CD4-positive, alpha-beta memory T cell (primary cell): ENCODE measurements around the gene KRT80. TPM values are rescaled to one million over a fixed set of nuclear protein-coding genes. Genes with fewer than 3 reads are reported as not detected.

Source experiments
- CTCF ChIA-PET: fragments of 350-600 bp; sonication (Branson Sonifier 250); formaldehyde crosslinking; loops from one replicate; lab custom pipeline; 2021; ENCODE audit warnings: inconsistent platforms; ENCODE audit not compliant: partially characterized antibody; lab: Charles Lee
- POLR2A ChIA-PET: fragments of 350-600 bp; sonication (Branson Sonifier 250); formaldehyde crosslinking; loops from one replicate; lab custom pipeline; 2021; ENCODE audit not compliant: partially characterized antibody; lab: Charles Lee
- DNase-seq, 5 donors: peaks; one replicate each; pipeline versions ENCODE4 v3.0.0 to v3.0.0-alpha.2; 2020 to 2022; ENCODE audit warnings: mixed read lengths in 1 of 5
- H3K27ac ChIP-seq: one replicate; pipeline ENCODE4 v1.7.0; 2013; ENCODE audit warnings: low read depth, low read length
- H3K27me3 ChIP-seq: 2 replicates; pipeline ENCODE4 v1.7.0; 2013; ENCODE audit warnings: mild to moderate bottlenecking, low read length, moderate library complexity; ENCODE audit not compliant: insufficient read depth
- H3K36me3 ChIP-seq: 2 replicates; pipeline ENCODE4 v1.7.0; 2013; ENCODE audit warnings: mild to moderate bottlenecking, low read length, moderate library complexity; ENCODE audit not compliant: insufficient read depth
- H3K4me1 ChIP-seq: 2 replicates; pipeline ENCODE4 v1.7.0; 2013; ENCODE audit warnings: mild to moderate bottlenecking, low read length, moderate library complexity; ENCODE audit not compliant: insufficient read depth
- H3K4me3 ChIP-seq, 2 donors: one replicate each; pipeline ENCODE4 v1.7.0; 2013; ENCODE audit warnings: low read length in 2 of 2, mild to moderate bottlenecking in 1 of 2
- H3K9me3 ChIP-seq, 2 donors: one replicate each; pipeline ENCODE4 v1.7.0; 2013; ENCODE audit warnings: low read length in 2 of 2, control low read depth in 1 of 2; ENCODE audit not compliant: control insufficient read depth in 1 of 2
- H3K27ac Mint-ChIP-seq, 7 donors: one replicate each; pipeline ENCODE4 v1.8.0; 2020 to 2021; ENCODE audit warnings: mixed read lengths in 7 of 7, mild to moderate bottlenecking in 6 of 7, inconsistent platforms in 3 of 7, moderate library complexity in 3 of 7
- H3K27me3 Mint-ChIP-seq, 2 donors: one replicate each; pipeline ENCODE4 v1.8.0; 2020 to 2021; ENCODE audit warnings: mixed read lengths in 2 of 2
- H3K36me3 Mint-ChIP-seq, 2 donors: one replicate each; pipeline ENCODE4 v1.8.0; 2020 to 2021; ENCODE audit warnings: mixed read lengths in 2 of 2, inconsistent platforms in 1 of 2, mild to moderate bottlenecking in 1 of 2
- H3K4me1 Mint-ChIP-seq, 4 donors: one replicate each; pipeline ENCODE4 v1.8.0; 2020 to 2021; ENCODE audit warnings: mixed read lengths in 4 of 4, mild to moderate bottlenecking in 1 of 4
- H3K4me3 Mint-ChIP-seq, 8 donors: one replicate each; pipeline ENCODE4 v1.8.0; 2020 to 2021; ENCODE audit warnings: mixed read lengths in 8 of 8, mild to moderate bottlenecking in 7 of 8, moderate library complexity in 6 of 8, inconsistent platforms in 3 of 8
- H3K9me3 Mint-ChIP-seq, 8 donors: one replicate each; pipeline ENCODE4 v1.8.0; 2020 to 2021; ENCODE audit warnings: mixed read lengths in 8 of 8, mild to moderate bottlenecking in 5 of 8, inconsistent platforms in 3 of 8, moderate library complexity in 1 of 8
- intact Hi-C: fragments of 100-400 bp; cut with micrococcal nuclease; formaldehyde crosslinking; loops from one replicate; pipeline ENCODE4 v1.15.1; 2023
- polyA plus RNA-seq, 2 donors: library from polyadenylated mRNA; unstranded; fragments of 300-500 nt; fragmentation: Illumina TruSeq; gene quantifications; one replicate each; pipeline ENCODE4 v1.2.3, GENCODE V29; 2021
- total RNA-seq, 2 experiments: library from RNA; stranded (reverse); gene quantifications; one replicate each; pipeline ENCODE4 v1.2.3, GENCODE V29; 2021

The KRT80 gene
- total and polyA plus RNA-seq, 4 experiments from 2014 or later, result not detected

DNA sequence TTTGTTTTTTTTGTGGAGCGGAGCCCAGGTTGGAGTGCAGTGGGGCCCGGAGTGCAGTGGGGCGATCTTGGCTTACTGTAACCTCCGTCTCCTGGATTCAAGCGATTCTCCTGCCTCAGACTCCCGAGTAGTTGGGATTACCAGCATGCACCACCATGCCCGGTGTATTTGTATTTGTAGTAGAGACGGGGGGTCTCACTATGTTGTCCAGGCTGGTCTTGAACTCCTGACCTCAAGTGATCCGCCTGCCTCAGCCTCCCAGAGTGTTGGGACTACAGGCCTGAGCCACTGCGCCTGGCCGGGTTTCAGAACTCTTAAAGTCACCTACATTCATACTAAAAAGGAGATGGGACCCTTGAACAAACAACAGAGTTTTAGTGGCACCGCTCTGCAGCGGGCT is 52.7 kb downstream of the KRT80 start:
- H3K4me3 ChIP-seq, result no peak overlapping the region
- Mint-ChIP-seq H3K9me3 (peaks cover 0 to 1% (median 0%) of the 10 kb centered on the region in 8 donors), H3K4me3 (no peak overlapping the region), H3K4me1 (peaks cover 0 to 3% (median 0%) of the 10 kb centered on the region in 4 donors), H3K27me3 (peaks cover 4 to 6% of the 10 kb centered on the region in 2 donors), H3K36me3 (no peaks in the 10 kb centered on the region), H3K27ac (no peak overlapping the region)
- H3K36me3 ChIP-seq, result no peaks in the 10 kb centered on the region
- no peak overlapping the region for H3K27ac ChIP-seq
- H3K27me3 ChIP-seq, result no peaks in the 10 kb centered on the region
- H3K9me3 ChIP-seq, result no peaks in the 10 kb centered on the region
- ChIA-PET POLR2A (no interaction called here), CTCF (interaction anchor here (1.0 to 3.8 kb wide), 2 partner anchors 16 to 188 kb away, joined by 3 to 17 read pairs; no protein-coding TSS in a partner anchor)
- DNase-seq, result no peak
- intact Hi-C loops, result loop anchor here (5.0 kb wide), 1 partner anchor 188 kb away; no protein-coding TSS in a partner anchor
- H3K4me1 ChIP-seq, result no peaks in the 10 kb centered on the region

DNA sequence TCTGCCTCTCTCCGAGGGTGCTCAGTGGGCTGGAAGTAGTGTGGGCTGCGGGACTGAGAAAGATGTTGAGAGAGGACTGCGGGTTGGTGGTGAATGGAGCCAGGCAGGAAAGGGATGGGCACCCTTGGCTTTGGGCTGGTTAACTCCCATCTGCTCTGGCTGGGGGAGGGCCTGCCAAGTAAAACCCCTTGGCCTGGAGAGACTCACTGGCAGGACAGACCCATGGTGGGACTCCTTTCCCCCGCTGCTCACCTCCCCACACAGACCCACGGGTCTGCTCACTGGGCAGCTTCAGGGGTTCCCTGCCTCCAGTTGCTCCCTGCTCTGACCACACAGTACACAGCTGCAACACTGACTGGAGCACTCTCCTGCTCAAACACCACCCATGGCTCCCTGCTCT is 54.1 kb downstream of the KRT80 start:
- CTCF ChIA-PET, result interaction anchor here (1.9 to 3.8 kb wide), 2 partner anchors 16 to 190 kb away, joined by 7 to 17 read pairs; no protein-coding TSS in a partner anchor

DNA sequence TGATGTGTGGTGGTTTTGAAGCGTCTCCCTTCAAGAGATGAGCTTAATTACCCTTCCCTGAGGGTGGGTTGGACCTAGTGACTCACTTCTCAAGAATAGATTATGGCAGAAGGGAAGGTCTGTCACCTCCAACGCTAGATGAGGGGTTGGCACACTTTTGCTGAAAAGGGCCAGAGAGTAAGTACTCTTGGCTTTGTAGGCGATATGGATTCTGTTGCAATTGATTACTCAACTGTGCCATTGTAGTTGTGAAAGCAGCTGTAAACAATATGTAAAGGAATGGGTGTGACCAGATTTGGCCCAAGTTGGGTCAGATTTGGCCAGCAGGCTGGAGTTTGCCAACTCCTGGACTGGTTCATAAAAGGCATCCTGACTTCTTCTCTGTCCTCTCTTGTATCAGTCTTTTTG is 59.1 kb downstream of the KRT80 start:
- no peak for DNase-seq
- intact Hi-C loops, result no loop called here
- ChIA-PET POLR2A (no interaction called here), CTCF (interaction anchor here (1.7 kb wide), 1 partner anchor 13 kb away, joined by 5 read pairs; no protein-coding TSS in a partner anchor)
- H3K9me3 Mint-ChIP-seq, result no peaks in the 10 kb centered on the region
- Histone ChIP-seq H3K36me3 (no peaks in the 10 kb centered on the region), H3K27me3 (no peaks in the 10 kb centered on the region), H3K9me3 (no peaks in the 10 kb centered on the region), H3K4me1 (no peaks in the 10 kb centered on the region), H3K4me3 (no peak overlapping the region), H3K27ac (no peak overlapping the region)
- no peak overlapping the region for H3K27ac Mint-ChIP-seq
- H3K36me3 Mint-ChIP-seq, result no peaks in the 10 kb centered on the region
- no peaks in the 10 kb centered on the region for H3K4me1 Mint-ChIP-seq
- H3K27me3 Mint-ChIP-seq, result peaks cover 5 to 6% of the 10 kb centered on the region in 2 donors
- H3K4me3 Mint-ChIP-seq, result no peak overlapping the region

More for the DNA sequence above, 54.1 kb downstream of the KRT80 start:
- H3K4me3 Mint-ChIP-seq, result no peak overlapping the region
- Histone ChIP-seq H3K27ac (no peak overlapping the region), H3K36me3 (no peaks in the 10 kb centered on the region), H3K27me3 (no peaks in the 10 kb centered on the region), H3K4me3 (no peak overlapping the region), H3K9me3 (no peaks in the 10 kb centered on the region), H3K4me1 (no peaks in the 10 kb centered on the region)
- H3K4me1 Mint-ChIP-seq, result peaks cover 0 to 3% (median 0%) of the 10 kb centered on the region in 4 donors
- H3K9me3 Mint-ChIP-seq, result peaks cover 0 to 1% (median 0%) of the 10 kb centered on the region in 8 donors
- peaks cover 4 to 6% of the 10 kb centered on the region in 2 donors for H3K27me3 Mint-ChIP-seq
- intact Hi-C loops, result loop anchor here (5.0 kb wide), 1 partner anchor 190 kb away; no protein-coding TSS in a partner anchor
- DNase-seq, result no peak
- POLR2A ChIA-PET, result no interaction called here
- no peak overlapping the region for H3K27ac Mint-ChIP-seq
- no peaks in the 10 kb centered on the region for H3K36me3 Mint-ChIP-seq

DNA sequence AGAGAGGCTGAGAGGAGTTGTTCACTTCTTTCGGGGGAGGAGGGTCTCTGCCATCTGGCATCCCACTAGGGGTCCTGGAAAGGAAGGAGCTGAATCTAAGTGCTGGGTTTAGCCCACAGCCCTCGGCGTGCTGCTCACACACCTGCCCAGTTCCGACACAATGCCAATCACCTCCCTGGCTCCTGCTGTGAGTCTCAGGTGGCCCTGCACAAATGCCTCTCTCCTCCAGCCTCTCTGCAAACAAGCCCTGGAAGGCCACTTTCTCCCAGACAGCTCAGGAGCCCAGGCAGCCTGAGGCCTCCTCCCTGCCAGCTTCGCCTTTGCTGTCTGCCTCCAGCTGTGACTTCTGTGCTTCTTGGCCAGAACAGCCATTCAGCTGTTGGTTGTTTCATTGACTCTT is 61.1 kb downstream of the KRT80 start:
- H3K36me3 Mint-ChIP-seq, result no peaks in the 10 kb centered on the region
- no peak overlapping the region for H3K4me3 ChIP-seq
- H3K27me3 Mint-ChIP-seq, result peaks cover 6 to 13% of the 10 kb centered on the region in 2 donors
- H3K27me3 ChIP-seq, result no peaks in the 10 kb centered on the region
- H3K9me3 ChIP-seq, result no peaks in the 10 kb centered on the region
- no peaks in the 10 kb centered on the region for H3K4me1 Mint-ChIP-seq
- H3K4me1 ChIP-seq, result no peaks in the 10 kb centered on the region
- no peak for DNase-seq
- ChIA-PET CTCF (no interaction called here), POLR2A (no interaction called here)
- no peak overlapping the region for H3K27ac ChIP-seq
- H3K27ac Mint-ChIP-seq, result no peak overlapping the region
- no peaks in the 10 kb centered on the region for H3K9me3 Mint-ChIP-seq
- no peak overlapping the region for H3K4me3 Mint-ChIP-seq
- intact Hi-C loops, result no loop called here
- no peaks in the 10 kb centered on the region for H3K36me3 ChIP-seq

DNA sequence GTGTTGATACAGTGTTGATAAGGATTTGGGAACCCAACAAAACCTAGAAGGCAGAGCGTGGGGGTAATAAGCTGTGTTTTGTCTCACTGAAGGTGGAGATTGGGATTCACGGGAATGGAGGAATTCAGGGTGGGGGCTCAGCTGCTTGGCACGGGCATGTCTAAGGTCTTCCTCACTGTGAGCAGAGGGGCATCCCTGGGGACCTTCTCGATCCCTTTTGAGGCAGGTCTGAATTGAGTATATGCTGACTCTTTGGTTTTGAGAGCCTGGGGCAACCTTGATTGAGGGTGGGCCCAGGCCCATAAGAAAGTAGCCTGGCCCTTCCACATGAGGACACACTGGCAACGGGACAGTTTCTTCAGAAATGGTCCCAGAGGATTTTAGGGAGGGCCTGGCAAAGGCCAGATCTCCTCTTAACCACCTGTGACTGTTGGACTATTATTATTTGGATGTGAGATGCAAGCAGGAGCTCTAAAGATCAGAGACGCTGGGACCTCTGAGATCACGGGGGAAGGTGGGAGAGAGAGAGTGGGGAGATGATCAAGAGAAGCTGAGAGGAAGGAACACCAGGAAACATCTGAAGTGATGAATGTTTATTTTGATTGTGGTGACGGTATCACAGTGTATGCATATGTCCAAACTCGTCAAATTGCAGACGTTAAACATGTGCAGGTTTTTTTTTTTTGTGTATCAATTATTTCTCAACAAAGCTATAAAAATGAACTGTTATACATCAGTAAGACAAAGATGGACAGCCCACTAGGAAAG is 63.9 kb downstream of the KRT80 start:
- no peak for DNase-seq
- POLR2A ChIA-PET, result no interaction called here
- H3K27ac ChIP-seq, result no peak overlapping the region
- H3K4me1 Mint-ChIP-seq, result no peaks in the 10 kb centered on the region
- H3K27me3 Mint-ChIP-seq, result peaks cover 5 to 28% of the 10 kb centered on the region in 2 donors
- H3K36me3 Mint-ChIP-seq, result no peaks in the 10 kb centered on the region
- intact Hi-C loops, result no loop called here
- H3K4me3 Mint-ChIP-seq, result no peak overlapping the region
- H3K4me1 ChIP-seq, result no peaks in the 10 kb centered on the region
- no peak overlapping the region for H3K27ac Mint-ChIP-seq
- no peaks in the 10 kb centered on the region for H3K9me3 ChIP-seq
- H3K4me3 ChIP-seq, result no peak overlapping the region
- no peaks in the 10 kb centered on the region for H3K36me3 ChIP-seq
- CTCF ChIA-PET, result interaction anchor here (1.1 to 3.2 kb wide), 2 partner anchors 11 to 12 kb away, joined by 3 to 16 read pairs; no protein-coding TSS in a partner anchor
- H3K27me3 ChIP-seq, result no peaks in the 10 kb centered on the region
- peaks cover 0 to 2% (median 0%) of the 10 kb centered on the region in 8 donors for H3K9me3 Mint-ChIP-seq

DNA sequence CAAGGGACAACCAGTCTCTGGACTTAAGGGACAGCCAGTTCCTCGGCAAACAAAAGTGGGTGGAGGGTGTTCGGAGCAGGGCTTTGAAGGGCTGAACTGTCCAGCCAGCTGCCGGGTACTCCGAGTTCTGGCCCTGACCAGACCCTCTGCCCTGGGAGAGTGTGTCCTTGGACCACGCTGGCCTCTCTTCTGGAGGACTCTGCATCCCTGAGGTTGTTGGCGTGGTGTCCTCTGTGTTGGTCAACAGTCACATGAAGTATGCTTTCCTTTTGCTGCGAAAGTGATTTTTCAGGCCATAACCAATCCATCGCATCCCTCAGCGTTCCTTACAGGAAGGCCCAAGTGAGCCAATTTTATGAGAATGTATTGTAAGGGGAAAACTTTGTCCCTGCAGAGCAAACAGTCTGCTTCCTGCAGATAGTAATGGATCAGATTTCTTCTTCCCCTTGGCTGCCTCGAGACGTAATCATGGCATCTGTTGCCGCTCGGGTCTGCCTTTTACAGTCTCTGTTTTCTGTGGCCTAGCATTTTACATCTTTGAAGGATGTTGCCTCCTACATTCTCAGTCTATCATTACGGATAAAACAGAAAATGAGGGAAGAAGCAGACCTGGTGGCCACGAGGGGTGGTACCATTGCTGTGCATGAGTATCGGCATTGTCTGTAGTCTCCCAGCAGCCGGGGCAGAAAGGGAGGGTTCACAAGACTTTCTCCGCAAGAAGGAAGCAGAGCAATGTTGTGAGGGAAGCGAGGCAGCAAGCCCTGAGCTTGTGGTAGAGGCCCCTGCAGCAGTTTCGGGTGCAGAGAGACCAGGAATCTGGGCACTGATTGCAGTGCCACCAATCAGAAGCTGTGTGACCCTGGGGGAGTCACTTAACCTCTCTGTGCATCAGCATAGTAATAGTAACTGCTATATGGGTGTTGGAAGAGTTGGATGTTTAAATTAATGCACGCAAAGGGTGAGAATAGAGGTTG is 64.9 kb downstream of the KRT80 start:
- no peak for DNase-seq
- H3K9me3 ChIP-seq, result no peaks in the 10 kb centered on the region
- H3K36me3 Mint-ChIP-seq, result no peaks in the 10 kb centered on the region
- ChIA-PET POLR2A (no interaction called here), CTCF (interaction anchor here (1.1 to 3.2 kb wide), 3 partner anchors 10 to 13 kb away, joined by 3 to 16 read pairs (median 6); no protein-coding TSS in a partner anchor)
- H3K36me3 ChIP-seq, result no peaks in the 10 kb centered on the region
- H3K4me1 ChIP-seq, result no peaks in the 10 kb centered on the region
- no peak overlapping the region for H3K27ac Mint-ChIP-seq
- peaks cover 5 to 30% of the 10 kb centered on the region in 2 donors for H3K27me3 Mint-ChIP-seq
- H3K27me3 ChIP-seq, result no peaks in the 10 kb centered on the region
- H3K4me1 Mint-ChIP-seq, result peaks cover 0 to 4% (median 0%) of the 10 kb centered on the region in 4 donors
- H3K27ac ChIP-seq, result no peak overlapping the region
- peaks cover 0 to 2% (median 0%) of the 10 kb centered on the region in 8 donors for H3K9me3 Mint-ChIP-seq
- no peak overlapping the region for H3K4me3 Mint-ChIP-seq
- intact Hi-C loops, result no loop called here
- no peak overlapping the region for H3K4me3 ChIP-seq
